MM.1S (cell line): Measurements from ENCODE around the gene DLG3.

Source experiments
- CTCF ChIP-seq: fragments of 300-600 bp; sonication (generic); IDR thresholded peaks from 2 replicates; pipeline ENCODE4 v1.5.1; 2016; ENCODE audit warnings: antibody characterized with exemption, low read length, mixed read lengths
- EZH2 ChIP-seq: fragments of 300-600 bp; sonication (generic); optimal IDR thresholded peaks from 2 replicates; pipeline ENCODE3; 2017; ENCODE audit warnings: low read depth, mild to moderate bottlenecking, antibody characterized with exemption, low read length, mixed read lengths

DNA sequence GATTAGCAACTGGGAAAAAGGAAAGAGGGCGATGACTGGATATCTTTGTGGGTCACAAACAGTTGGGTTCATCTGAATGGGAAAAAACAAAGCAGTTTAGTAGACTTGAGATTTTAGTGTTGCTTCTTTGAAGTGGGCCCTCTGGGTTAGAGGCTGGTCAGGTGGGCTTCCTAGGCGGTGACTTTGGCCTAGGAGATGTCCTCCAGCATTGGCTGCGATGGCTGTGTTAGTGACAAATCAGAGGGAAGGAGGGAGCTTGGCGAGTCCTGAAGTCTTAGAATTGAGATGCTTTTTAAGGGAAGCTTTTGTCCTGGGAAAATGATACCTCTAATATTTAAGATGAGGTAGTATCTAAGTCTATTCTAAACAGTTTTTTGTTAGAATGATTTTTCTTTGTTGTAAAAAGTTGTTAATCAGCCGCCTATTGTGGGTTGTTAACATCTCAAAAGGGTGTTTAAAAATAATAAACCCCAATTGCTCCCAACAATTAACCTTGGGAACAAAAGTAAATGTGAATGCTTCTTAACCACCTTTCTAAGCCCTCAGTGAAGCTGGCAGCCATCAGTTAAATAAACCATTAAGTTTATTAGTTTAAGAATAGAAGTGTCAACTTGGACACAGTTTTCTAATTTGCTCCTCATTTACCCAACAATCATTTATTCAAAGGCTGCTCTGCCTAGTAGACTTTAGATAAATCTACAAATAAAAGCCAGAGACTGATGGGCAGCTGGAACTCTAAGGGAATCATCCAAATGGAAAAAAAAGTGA, 31.7 kb downstream of the DLG3 start:
- TF ChIP-seq CTCF (no peak), EZH2 (no peak)
